ENCODE measurements around the gene IFI27. TPM values are rescaled to one million over a fixed set of nuclear protein-coding genes. Genes with fewer than 3 reads are reported as not detected.

Gene IFI27
- total RNA-seq, 2 experiments from 2014 or later: 0.63 to 1.5 TPM

DNA sequence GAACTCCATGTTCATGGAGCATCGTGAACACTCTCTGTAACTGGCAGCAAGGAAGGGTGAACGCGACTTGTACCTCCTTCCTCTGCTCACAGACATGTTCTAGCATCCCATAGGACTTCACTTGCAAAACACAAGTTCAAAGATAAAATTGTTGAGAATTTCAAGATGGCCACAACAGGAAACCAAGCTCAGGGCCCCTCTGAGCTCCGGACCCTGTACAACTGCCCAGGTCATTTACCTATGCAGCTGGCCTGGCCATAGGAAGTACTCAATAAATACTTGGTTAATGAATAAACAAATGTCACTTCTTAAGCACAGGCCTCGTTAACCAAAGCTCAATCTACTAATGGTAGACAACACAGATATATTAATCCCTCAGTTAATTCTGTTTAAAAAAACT lies 51.9 kb downstream of the IFI27 start:
- Histone ChIP-seq H3K36me3 (ENCODE audit: insufficient read depth, low read length) (no peaks in the 10 kb centered on the region), H3K9me3 (ENCODE audit: low read length) (no peaks in the 10 kb centered on the region), H3K4me3 (ENCODE audit: low read depth, low read length, poor library complexity, severe bottlenecking) (no peak overlapping the region), H3K9me2 (ENCODE audit: insufficient read depth, low read length) (no peaks in the 10 kb centered on the region), H3K4me2 (ENCODE audit: low read length) (no peak overlapping the region), H3K4me1 (ENCODE audit: insufficient read depth, low read length, poor library complexity, severe bottlenecking) (peaks cover 4% of the 10 kb centered on the region), H2AFZ (ENCODE audit: low read length) (no peak overlapping the region), H3K27ac (ENCODE audit: low read depth, low read length, poor library complexity, severe bottlenecking) (no peak overlapping the region), H3K79me2 (ENCODE audit: insufficient read depth, low read depth, low read length) (no peaks in the 10 kb centered on the region), H4K20me1 (ENCODE audit: insufficient read depth, low read length) (no peaks in the 10 kb centered on the region)
- CTCF ChIA-PET (ENCODE audit: unreplicated experiment): no interaction called here
- TF ChIP-seq CTCF (conservative IDR thresholded peaks at IDR 0.05; ENCODE audit: low read length) (no peak), EZH2phosphoT487 (IDR thresholded peaks at IDR 0.05; ENCODE audit: borderline replicate concordance, low read depth, low read length) (no peak)
- no TSS peak for BruUV-seq (replicated peaks)
- DNase-seq (ENCODE audit: low spot score): no peak
- intact Hi-C loops (cut with micrococcal nuclease; ENCODE audit: unreplicated experiment): no loop called here
- POLR2A ChIA-PET: interaction anchor here (0.6 to 1.0 kb wide), 3 partner anchors 16 to 807 kb away, joined by 3 read pairs; no protein-coding TSS in a partner anchor

GRCh38 chr14:94163796-94164195 lies 53.3 kb downstream of the IFI27 start:
- Histone ChIP-seq H3K79me2 (ENCODE audit: insufficient read depth, low read depth, low read length) (no peaks in the 10 kb centered on the region), H3K9me3 (ENCODE audit: low read length) (no peaks in the 10 kb centered on the region), H3K4me3 (ENCODE audit: low read depth, low read length, poor library complexity, severe bottlenecking) (no peak overlapping the region), H3K4me2 (ENCODE audit: low read length) (no peak overlapping the region), H3K4me1 (ENCODE audit: insufficient read depth, low read length, poor library complexity, severe bottlenecking) (no peaks in the 10 kb centered on the region), H4K20me1 (ENCODE audit: insufficient read depth, low read length) (no peaks in the 10 kb centered on the region), H3K27ac (ENCODE audit: low read depth, low read length, poor library complexity, severe bottlenecking) (no peak overlapping the region), H3K36me3 (ENCODE audit: insufficient read depth, low read length) (no peaks in the 10 kb centered on the region), H2AFZ (ENCODE audit: low read length) (no peak overlapping the region), H3K9me2 (ENCODE audit: insufficient read depth, low read length) (no peaks in the 10 kb centered on the region)
- DNase-seq (ENCODE audit: low spot score): no peak
- BruUV-seq (replicated peaks): no TSS peak
- CTCF ChIA-PET (ENCODE audit: unreplicated experiment): no interaction called here
- POLR2A ChIA-PET: no interaction called here
- TF ChIP-seq EZH2phosphoT487 (IDR thresholded peaks at IDR 0.05; ENCODE audit: borderline replicate concordance, low read depth, low read length): no peak
- no peak for TF ChIP-seq CTCF (conservative IDR thresholded peaks at IDR 0.05; ENCODE audit: low read length)
- intact Hi-C loops (cut with micrococcal nuclease; ENCODE audit: unreplicated experiment): no loop called here

DNA sequence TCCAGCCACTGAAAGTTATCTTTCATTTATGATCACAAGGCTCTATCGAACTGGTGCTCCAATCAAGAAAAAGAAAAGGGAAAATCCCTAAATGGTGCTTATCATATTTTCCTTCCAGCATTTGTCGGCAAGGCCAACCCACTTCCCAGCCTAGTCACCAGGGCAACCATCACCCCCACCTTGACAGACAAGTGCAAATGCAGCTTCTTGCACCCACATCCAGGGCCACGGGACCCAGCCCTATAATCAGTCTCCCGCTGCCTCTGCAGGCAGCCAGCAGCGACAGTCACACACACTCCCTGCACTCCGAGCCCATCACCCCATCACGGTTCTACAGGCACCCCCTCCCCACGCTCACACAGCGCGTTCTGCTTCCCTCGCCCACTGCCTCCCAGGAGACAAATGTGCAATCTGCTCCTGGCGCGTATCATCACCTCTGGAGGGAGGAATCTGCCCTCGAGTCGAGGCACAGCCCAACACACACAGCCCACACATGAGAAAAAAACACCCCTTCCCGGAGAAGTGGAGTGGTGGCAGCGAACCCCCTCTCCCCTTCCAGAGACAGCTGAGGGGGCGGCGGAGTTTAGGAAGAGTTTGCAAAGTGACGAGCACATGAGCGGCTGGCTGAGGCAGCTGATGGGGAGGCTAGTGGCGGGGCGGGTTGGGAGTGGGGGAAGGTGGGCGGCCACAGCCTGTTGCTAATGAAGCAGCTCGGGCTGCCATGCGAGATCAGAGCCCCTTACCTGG lies 54.3 kb downstream of the IFI27 start:
- H3K36me3 ChIP-seq (ENCODE audit: insufficient read depth, low read length): no peaks in the 10 kb centered on the region
- H3K9me3 ChIP-seq (ENCODE audit: low read length): no peaks in the 10 kb centered on the region
- H3K4me1 ChIP-seq (ENCODE audit: insufficient read depth, low read length, poor library complexity, severe bottlenecking): no peaks in the 10 kb centered on the region
- no peaks in the 10 kb centered on the region for H3K79me2 ChIP-seq (ENCODE audit: insufficient read depth, low read depth, low read length)
- H3K9me2 ChIP-seq (ENCODE audit: insufficient read depth, low read length): no peaks in the 10 kb centered on the region
- CTCF ChIA-PET (ENCODE audit: unreplicated experiment): no interaction called here
- BruUV-seq (replicated peaks): no TSS peak
- no peak overlapping the region for H2AFZ ChIP-seq (ENCODE audit: low read length)
- POLR2A ChIA-PET: interaction anchor here (0.6 kb wide), 1 partner anchor 24 kb away, joined by 3 read pairs; no protein-coding TSS in a partner anchor
- DNase-seq (ENCODE audit: low spot score): no peak
- H4K20me1 ChIP-seq (ENCODE audit: insufficient read depth, low read length): no peaks in the 10 kb centered on the region
- intact Hi-C loops (cut with micrococcal nuclease; ENCODE audit: unreplicated experiment): no loop called here
- H3K4me3 ChIP-seq (ENCODE audit: low read depth, low read length, poor library complexity, severe bottlenecking): no peak overlapping the region
- TF ChIP-seq EZH2phosphoT487 (IDR thresholded peaks at IDR 0.05; ENCODE audit: borderline replicate concordance, low read depth, low read length): no peak
- no peak for TF ChIP-seq CTCF (conservative IDR thresholded peaks at IDR 0.05; ENCODE audit: low read length)
- H3K27ac ChIP-seq (ENCODE audit: low read depth, low read length, poor library complexity, severe bottlenecking): no peak overlapping the region
- no peak overlapping the region for H3K4me2 ChIP-seq (ENCODE audit: low read length)
